Type B pancreatic cell (in vitro differentiated cells): Measurements from ENCODE around the gene NEURL1B. TPM values are rescaled to one million over a fixed set of nuclear protein-coding genes. Genes with fewer than 3 reads are reported as not detected.

Source experiments
- DNase-seq: peaks from one replicate; pipeline ENCODE4 v3.0.0; 2021; ENCODE audit warnings: mixed read lengths; ENCODE audit not compliant: unreplicated experiment; ENCODE audit errors: extremely low spot score
- H3K27ac Mint-ChIP-seq: 2 replicates; pipeline ENCODE4 v1.8.0; 2021; ENCODE audit warnings: mild to moderate bottlenecking, mixed read lengths
- H3K27me3 Mint-ChIP-seq: 2 replicates; pipeline ENCODE4 v1.8.0; 2021; ENCODE audit warnings: mixed read lengths
- H3K36me3 Mint-ChIP-seq: 2 replicates; pipeline ENCODE4 v1.8.0; 2021; ENCODE audit warnings: mixed read lengths
- H3K4me1 Mint-ChIP-seq: one replicate; pipeline ENCODE4 v1.8.0; 2021; ENCODE audit warnings: mixed read lengths; ENCODE audit not compliant: unreplicated experiment
- H3K4me3 Mint-ChIP-seq: 2 replicates; pipeline ENCODE4 v1.8.0; 2021; ENCODE audit warnings: mild to moderate bottlenecking, mixed read lengths
- H3K9me3 Mint-ChIP-seq: 2 replicates; pipeline ENCODE4 v1.8.0; 2021; ENCODE audit warnings: mixed read lengths
- CTCF ChIP-seq: fragments of 200-600 bp; sonication (generic); conservative IDR thresholded peaks from 2 replicates; pipeline ENCODE4 v1.5.0; 2021; ENCODE audit warnings: antibody characterized with exemption, mild to moderate bottlenecking
- total RNA-seq: library from RNA; stranded (reverse); gene quantifications from 2 replicates; pipeline ENCODE4 v1.2.1, GENCODE V29; 2021; ENCODE audit warnings: low replicate concordance

Gene NEURL1B
- total RNA-seq, 1 donor from 2014 or later: 7.6 TPM

DNA sequence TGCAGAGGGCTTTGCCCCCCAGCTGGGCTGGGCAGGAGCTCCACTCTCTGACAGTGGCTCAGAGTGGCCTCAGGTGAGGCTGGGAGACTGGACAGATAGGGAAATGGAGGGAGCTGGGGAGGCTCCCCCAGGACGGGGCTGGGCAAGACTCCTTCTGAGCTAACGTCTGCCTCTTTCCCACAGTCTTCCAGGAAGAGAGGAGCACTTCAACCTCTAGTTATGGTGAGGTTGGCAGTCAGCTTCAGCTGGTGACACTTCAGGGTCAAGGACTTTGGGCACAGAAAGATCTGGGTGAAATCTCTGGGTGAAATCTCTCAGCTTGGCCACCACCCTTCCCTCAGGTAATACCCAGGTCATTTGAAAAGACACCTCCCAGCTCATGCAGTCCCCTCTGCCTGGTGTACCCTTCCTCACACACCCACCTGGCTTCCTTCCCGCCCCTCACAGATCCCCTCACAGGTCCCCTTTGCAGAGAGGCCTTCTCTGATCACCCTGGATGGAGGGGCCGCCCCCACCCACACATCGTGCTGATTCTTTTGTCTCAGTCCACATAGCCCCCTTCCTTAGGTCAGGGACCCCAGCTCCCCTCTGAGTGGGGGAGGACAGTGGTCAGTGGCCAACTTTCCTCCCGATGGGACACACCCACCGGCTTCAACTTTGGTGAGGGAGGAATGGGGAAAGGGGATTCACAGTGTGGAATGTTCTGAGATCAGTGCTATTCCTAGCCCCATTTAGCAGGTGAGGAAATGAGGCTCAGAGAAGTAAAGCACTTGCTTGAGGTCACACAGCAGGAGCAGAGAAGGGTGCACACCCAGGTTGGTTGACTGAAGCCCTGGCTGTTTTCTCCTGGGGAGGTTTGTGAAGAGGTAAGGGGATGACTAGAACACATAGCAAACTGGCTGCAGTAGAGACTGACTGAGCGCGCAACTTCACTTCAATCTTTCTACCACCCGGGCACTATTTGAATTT, 15.8 kb upstream of the NEURL1B start:
- DNase-seq: no peak
- Mint-ChIP-seq H3K9me3 (no peaks in the 10 kb centered on the region), H3K27me3 (peaks cover 4% of the 10 kb centered on the region), H3K36me3 (no peaks in the 10 kb centered on the region), H3K4me3 (no peak overlapping the region), H3K27ac (no peak overlapping the region), H3K4me1 (peaks cover 14% of the 10 kb centered on the region)
- TF ChIP-seq CTCF: no peak

GRCh38 chr5:172626031-172626581, 15.0 kb upstream of the NEURL1B start:
- Mint-ChIP-seq H3K4me1 (peaks cover 8% of the 10 kb centered on the region), H3K9me3 (no peaks in the 10 kb centered on the region), H3K36me3 (no peaks in the 10 kb centered on the region), H3K4me3 (no peak overlapping the region), H3K27ac (no peak overlapping the region), H3K27me3 (peaks cover 4% of the 10 kb centered on the region)
- no peak for DNase-seq
- no peak for TF ChIP-seq CTCF

DNA sequence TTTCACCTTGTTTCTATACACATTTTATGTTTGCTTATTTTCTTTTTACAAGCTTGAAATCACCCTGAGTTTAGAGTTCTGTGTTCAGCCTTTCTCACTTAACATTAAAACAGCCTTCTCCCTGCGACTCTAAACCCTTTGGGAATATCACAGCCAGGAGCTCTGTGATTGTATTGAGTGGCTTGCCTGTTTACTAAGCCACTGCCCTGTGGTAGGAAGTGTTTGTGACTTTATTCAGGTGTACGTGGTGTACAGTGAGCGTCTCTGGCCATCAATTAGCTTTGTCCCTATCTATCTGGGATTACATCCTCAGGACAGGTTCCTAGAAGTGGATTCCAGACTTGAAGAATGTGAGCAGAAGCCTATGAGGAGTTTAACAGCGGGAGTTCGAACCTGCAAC, 11.0 kb upstream of the NEURL1B start:
- Mint-ChIP-seq H3K4me3 (no peak overlapping the region), H3K27me3 (no peaks in the 10 kb centered on the region), H3K27ac (no peak overlapping the region), H3K9me3 (no peaks in the 10 kb centered on the region), H3K36me3 (no peaks in the 10 kb centered on the region), H3K4me1 (no peaks in the 10 kb centered on the region)
- no peak for TF ChIP-seq CTCF
- DNase-seq: no peak

GRCh38 chr5:172630482-172630881, 10.6 kb upstream of the NEURL1B start:
- Mint-ChIP-seq H3K27me3 (no peaks in the 10 kb centered on the region), H3K9me3 (no peaks in the 10 kb centered on the region), H3K27ac (no peak overlapping the region), H3K4me3 (no peak overlapping the region), H3K4me1 (no peaks in the 10 kb centered on the region), H3K36me3 (no peaks in the 10 kb centered on the region)
- DNase-seq: no peak
- TF ChIP-seq CTCF: no peak

GRCh38 chr5:172630986-172631385, 10.1 kb upstream of the NEURL1B start:
- H3K4me1 Mint-ChIP-seq: no peaks in the 10 kb centered on the region
- TF ChIP-seq CTCF: no peak
- H3K36me3 Mint-ChIP-seq: no peaks in the 10 kb centered on the region

More at GRCh38 chr5:172630986-172631385, 10.1 kb upstream of the NEURL1B start:
- no peak overlapping the region for H3K27ac Mint-ChIP-seq
- H3K27me3 Mint-ChIP-seq: no peaks in the 10 kb centered on the region
- H3K4me3 Mint-ChIP-seq: no peak overlapping the region
- no peak for DNase-seq
- H3K9me3 Mint-ChIP-seq: no peaks in the 10 kb centered on the region
